GOT3 (cell line): Measurements from ENCODE around the gene MB21D2.
"Not testable (repeated sequence)": the region's sequence is repeated elsewhere in the genome, so short reads cannot be mapped to it uniquely, and the experiment has no call there.

Experiments
- DNase-seq: peaks from one replicate; lab custom pipeline; 2025; ENCODE audit warnings: mixed read lengths; lab: John Stamatoyannopoulos, UW

The MB21D2 gene

DNA sequence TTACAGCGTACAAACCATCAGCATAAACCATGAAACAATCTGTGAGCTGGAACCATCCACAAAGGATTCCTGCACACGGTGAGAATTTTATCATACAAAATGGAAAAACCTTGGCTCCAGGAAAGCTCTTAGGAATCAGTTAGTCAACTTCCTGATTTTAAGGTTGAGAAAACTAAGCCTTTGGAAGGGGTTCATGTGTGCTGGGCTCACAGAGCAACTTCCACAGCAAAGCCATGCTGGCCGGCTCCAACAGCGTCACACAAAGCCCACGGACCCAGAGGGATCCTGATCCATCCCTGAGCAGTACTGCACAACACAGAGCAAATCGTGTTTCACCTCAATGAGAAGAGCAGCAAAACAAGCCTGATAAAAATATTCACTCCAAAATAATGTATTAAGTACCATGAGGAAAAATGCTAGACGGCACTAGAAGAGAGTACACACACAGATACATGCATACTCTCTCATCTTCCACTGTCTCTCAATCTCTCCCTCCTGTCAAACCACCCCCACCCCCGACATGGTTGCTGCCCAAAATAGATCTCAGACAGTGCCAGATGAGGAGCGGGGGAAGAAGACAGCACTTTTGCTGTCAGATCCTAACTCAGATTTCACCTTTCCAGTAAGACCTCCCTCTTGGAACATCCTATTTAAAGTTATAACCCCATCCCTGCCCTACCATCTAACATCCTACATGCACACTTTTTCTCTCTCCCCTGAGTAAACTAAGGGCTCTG is 58.6 kb downstream of the MB21D2 start:
- DNase-seq = no peak

GRCh38 chr3:192857260-192857661 is 60.4 kb downstream of the MB21D2 start:
- DNase-seq = no peak

DNA sequence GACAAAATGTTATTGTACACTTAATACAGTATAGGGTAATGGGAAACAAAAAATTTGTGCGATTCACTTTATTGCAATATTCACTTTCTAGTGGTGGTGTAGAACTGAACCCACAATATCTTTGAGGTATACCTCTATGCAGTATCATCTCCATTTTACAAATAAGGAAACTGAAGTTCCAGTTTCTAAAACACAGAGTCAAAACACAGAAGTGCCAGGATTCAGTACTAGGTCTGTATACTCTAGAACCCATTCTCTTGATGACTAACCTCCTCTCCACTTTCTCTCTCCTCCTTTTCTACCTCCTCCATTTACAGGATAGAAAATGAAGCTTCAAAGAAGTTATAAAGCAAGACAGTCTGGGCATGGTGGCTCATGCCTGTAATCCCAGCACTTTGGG is 62.2 kb downstream of the MB21D2 start:
- no peak for DNase-seq

GRCh38 chr3:192851821-192852372 is 65.8 kb downstream of the MB21D2 start:
- DNase-seq = peak; percentile 66

DNA sequence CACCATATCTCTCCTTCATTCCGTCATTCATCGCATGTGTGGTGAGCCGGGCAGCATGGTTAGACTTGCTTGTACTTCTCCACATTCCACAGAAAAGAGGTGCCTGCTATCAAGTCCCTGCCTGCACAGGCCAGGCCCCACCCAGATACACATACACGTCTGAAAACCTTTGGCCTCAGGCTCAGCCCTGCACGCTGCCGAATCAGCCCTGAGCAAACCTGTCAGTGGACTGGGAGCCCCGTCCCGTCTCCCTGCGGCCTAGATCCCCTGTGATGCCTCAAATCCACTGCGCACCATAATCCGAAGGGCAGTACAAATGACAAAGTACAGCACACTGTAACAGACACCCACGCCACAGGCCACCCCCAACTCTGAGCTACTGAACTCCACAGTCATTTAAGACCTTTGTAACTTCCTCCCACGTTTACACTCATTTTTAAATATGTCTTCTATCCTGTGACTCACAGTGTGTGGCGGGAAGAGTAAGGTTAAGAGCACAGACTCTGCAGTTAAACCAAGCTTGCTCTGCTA is 67.1 kb downstream of the MB21D2 start:
- DNase-seq = no peak

DNA sequence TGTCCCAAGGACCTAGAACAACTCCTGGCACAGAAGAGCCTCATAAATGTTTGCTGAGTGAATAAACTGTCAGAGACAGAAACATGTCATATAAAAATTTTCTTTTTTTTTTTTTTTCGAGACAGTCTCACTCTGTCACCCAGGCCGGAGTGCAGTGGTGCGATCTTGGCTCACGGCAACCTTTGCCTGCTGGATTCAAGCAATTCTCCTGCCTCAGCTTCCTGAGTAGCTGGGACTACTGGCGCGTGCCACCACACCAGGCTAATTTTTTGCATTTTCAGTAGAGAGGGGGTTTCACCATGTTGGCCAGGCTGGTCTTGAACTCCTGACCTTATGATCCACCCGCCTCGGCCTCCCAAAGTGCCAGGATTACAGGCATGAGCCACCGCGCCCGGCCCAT is 67.8 kb downstream of the MB21D2 start:
- not testable (repeated sequence) for DNase-seq

GRCh38 chr3:192848371-192849233 is 69.1 kb downstream of the MB21D2 start:
- no peak for DNase-seq

DNA sequence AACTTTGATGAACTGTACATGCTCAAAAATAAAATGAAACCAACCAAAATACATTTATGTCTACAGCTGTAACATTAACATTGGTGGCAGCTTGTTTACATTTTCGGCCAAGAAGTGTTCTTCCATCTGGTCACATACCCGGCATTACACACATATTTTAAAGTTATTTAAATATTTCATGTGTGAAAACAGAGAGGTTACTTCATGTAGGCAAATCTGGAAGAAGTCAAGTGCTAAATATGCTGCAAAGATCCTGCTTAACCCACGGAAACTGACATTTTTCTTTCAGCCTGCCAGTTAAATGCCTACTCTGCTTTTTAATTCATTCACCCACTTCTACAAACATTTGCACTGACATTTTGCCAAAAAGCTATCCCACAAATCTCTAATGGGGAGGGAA is 69.7 kb downstream of the MB21D2 start:
- no peak for DNase-seq

DNA sequence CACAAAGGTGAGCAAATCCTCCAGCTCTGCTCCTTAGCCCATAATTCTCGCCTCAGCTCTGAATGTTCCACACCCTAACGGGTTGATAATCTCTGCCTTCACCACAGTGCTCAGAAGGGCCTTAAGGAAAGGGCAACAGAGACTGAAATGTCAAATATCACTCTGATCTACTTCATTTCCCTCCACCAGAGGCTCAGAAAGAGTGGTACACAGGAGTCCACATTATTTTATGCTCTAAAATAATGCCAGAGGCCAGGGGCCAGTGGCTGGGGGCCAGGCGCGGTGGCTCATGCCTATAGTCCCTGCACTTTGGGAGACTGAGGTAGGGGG is 72.2 kb downstream of the MB21D2 start:
- DNase-seq = no peak

- no peak for DNase-seq
Observed at GRCh38 chr3:192844836-192845525, 72.7 kb downstream of the MB21D2 start.

DNA sequence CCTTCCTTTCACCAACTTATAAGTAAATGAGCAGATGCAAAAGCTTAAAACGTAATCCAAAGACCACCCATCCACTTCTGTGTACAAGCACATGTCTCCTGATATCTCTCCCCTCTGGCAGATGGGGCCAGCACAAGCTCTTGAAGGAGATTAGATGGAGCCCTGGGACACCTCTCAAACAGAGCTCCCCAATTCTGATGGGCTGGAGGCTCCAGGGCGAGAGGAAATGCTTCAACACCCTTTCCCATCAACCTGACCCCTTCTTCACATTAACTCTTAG is 73.2 kb downstream of the MB21D2 start:
- no peak for DNase-seq

DNA sequence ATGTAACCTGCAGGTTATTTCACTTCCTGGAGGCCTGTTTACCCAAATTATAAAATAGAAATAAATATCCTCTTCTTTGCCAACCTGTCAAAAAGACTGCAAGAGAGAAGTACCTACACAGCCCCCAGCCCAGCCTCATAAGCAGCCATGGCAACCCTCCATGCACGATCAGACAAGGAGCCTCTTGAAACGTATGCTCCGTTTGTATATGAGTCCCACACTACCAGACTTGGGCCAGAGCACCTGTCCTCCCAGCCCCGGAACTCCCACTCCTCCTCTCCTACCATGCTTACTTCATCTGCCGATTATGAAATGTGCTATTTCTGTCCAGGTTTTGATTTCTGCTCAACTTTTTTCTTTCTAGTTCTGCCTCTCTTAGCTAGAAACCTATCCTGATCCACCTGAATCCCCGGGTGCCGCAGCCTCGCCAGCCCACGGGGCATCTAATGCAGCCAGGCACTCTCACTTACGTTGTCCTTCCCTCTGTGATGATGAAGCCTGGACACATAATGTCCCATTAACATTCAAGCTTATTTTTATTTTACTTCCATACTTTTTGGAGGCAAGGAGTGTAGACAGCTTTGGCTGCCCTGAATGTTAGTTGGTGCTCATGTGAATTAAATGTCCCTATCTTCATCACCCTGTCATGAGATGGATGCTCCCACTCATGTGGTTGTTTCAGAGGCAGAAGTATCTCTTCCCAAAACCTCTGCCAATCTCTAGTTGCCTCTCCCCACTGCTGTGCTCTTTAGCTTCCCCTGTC is 73.8 kb downstream of the MB21D2 start:
- no peak for DNase-seq

DNA sequence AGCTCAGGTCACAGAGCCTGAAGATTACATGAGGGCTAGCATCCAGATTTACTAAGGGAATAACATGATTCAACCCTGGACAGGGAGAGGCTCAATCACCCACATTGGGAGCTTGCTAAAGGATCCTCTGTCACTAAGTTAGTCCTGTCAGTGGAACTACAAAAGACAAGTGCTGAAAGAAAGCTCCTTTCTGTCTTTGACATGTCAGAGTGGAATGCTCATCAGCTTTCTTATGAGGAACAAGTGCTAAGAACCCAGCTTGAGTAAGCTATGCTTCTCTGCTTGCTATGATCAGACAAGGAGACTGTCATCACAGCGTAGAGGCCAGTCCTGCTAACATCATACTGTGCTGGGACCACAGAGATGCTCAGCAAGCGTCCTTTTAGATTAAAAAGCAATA is 74.5 kb downstream of the MB21D2 start:
- DNase-seq = no peak

DNA sequence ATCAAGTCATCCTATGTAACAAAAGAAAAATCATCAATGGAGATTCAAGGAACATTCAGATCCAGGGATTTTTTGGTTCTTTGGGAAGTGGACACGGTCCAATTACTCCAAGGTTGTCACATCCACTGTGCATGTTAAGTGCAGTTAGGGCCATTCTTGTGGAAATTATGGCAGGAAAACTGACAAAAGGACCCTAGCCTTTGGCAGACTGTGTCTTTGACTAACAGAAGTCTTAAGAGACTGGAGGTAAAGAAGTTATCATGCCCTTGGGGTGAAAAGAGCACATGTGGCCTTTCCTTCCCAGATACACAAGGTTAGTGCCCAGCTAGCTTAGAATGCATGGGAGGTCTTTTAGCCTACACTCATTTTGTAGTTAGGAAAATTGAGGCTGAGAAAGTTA is 74.9 kb downstream of the MB21D2 start:
- no peak for DNase-seq

DNA sequence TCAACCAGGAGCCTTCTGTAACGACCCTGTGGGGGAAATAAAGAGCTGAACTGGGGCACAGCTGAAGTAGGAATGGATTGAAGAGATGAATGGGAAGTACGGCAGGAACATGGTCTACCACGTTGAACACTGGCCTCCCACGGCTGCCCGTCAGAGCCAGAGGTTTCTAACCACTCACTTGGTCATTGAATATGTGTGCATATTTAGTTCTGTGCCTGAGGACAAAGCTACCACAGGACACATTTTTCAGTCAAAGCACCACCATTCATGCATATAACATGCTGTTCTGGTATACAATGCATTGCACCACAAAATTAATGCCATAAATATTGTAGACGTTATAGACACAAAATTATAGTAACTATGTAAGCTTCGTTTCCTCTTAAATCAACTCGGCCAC is 75.5 kb downstream of the MB21D2 start:
- DNase-seq = no peak

DNA sequence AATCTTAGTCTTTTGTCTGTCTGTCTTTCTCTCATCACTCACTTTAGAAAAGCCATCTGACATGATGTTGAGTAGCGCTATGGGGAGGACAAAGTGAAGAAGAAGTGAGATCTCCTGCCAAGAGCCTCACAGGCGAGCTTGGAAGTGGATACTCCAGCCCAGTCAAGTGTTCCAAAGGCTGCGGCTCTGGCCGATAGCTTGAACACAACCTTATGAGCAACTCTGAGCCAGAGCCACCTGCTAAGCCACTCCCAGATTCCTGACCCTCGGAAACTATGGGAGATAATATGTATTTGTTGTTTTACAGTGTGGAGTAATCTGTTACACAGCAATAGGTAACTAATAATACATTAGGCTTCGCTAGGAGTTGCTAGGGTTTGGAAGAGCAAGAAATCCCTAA is 76.2 kb downstream of the MB21D2 start:
- no peak for DNase-seq

DNA sequence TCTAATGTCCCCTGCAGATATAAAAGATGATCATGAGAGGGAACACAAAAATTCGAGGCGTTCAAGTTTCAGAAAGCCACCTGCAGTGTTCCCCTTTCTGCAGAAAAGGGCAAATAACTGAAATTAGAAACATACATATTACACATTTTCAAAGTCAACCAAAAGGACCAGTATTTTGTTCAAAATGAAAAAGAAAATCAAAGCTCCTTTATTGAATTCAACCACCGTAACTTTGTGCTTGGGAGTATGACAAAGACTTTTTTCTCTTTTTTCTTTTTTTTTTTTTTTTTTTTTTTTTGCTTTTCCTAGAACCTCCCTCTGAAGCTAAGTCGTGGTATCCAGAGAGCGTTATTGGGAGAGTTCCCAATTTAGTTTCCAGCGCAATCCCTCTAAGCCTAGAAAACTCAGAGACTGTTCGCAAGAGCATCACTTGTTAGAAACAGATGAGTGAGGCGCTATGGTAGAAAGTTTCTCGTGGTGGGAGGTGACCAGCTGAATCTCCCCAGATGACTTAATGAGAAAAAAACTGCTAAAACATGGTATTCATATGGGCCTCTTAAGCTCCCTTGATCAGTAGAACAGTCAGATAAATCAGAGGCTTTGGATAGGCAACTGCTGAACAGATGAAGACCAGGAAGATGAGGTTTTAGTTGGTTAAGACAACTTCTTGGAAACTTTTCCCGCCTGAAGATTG is 77.4 kb downstream of the MB21D2 start:
- no peak for DNase-seq

- DNase-seq = no peak
Observed at GRCh38 chr3:192835818-192836815, 81.5 kb downstream of the MB21D2 start.

DNA sequence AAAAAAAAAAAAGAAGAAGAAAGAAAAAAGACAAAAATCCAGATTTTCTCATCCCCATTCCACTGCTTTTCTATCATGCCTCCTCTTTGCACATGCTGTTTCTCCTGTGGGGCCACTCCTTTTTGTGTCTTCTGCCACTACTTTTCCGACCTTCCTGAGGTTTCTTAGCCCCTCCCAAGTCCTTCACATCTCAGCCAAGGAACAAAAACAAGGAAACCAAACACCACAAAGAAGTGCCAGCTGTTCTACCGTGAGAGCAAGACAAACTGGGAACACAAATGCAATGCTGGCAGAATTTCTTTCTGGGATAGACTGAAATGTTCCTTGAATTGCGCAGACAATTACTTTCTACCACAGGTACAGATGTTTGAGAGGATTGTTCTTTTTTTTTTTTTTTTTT is 83.2 kb downstream of the MB21D2 start:
- DNase-seq = no peak
